DND-41 (cell line): Measurements from ENCODE around the gene PMFBP1.

Source experiments
- EZH2 ChIP-seq: IDR thresholded peaks from 3 replicates; pipeline ENCODE4 v1.6.1; 2012; ENCODE audit warnings: borderline replicate concordance, low read depth, mild to moderate bottlenecking, moderate library complexity, low read length, inconsistent platforms; ENCODE audit not compliant: severe bottlenecking
- TF ChIP-seq, protein P1 (sequence below): IDR thresholded peaks from 2 replicates; pipeline ENCODE4 v1.5.1; 2012; ENCODE audit warnings: borderline replicate concordance, low read length, moderate library complexity, mild to moderate bottlenecking; ENCODE audit not compliant: poor library complexity, severe bottlenecking; ENCODE audit errors: extremely low read depth

DNA sequence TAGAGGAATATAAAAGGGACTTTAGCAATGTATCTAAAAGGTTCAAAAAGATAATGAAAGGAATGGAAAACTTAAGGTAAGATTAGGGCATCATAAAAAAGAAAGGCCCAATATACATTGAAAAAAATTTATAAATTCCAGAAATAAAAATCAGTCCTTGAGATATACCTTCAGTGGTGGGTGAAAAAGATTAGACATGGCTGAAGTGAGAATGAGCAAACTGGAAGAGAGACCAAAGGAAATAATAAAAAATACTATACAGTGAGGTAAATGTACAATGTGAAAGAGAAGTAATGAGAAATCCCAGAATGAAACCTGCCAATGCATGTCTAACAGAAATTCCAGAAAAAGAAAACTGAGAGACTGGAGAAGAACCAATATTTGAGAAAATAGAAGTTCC, 42.9 kb upstream of the PMFBP1 start:
- TF ChIP-seq, protein P1, sequence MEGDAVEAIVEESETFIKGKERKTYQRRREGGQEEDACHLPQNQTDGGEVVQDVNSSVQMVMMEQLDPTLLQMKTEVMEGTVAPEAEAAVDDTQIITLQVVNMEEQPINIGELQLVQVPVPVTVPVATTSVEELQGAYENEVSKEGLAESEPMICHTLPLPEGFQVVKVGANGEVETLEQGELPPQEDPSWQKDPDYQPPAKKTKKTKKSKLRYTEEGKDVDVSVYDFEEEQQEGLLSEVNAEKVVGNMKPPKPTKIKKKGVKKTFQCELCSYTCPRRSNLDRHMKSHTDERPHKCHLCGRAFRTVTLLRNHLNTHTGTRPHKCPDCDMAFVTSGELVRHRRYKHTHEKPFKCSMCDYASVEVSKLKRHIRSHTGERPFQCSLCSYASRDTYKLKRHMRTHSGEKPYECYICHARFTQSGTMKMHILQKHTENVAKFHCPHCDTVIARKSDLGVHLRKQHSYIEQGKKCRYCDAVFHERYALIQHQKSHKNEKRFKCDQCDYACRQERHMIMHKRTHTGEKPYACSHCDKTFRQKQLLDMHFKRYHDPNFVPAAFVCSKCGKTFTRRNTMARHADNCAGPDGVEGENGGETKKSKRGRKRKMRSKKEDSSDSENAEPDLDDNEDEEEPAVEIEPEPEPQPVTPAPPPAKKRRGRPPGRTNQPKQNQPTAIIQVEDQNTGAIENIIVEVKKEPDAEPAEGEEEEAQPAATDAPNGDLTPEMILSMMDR: no peak
- TF ChIP-seq EZH2: no peak
